C4-2B (cell line): ENCODE measurements around the gene PASD1.

Experiments used
- ZFX ChIP-seq: fragments of 450-650 bp; IDR thresholded peaks from 2 replicates; pipeline ENCODE4 v1.6.1; 2017
- TF ChIP-seq, protein P1 (sequence below): fragments of 450-650 bp; conservative IDR thresholded peaks from 2 replicates; pipeline ENCODE4 v1.5.1; 2017; ENCODE audit warnings: mild to moderate bottlenecking

GRCh38 chrX:151702741-151703340 is 139.4 kb downstream of the PASD1 start:
- TF ChIP-seq, protein P1, sequence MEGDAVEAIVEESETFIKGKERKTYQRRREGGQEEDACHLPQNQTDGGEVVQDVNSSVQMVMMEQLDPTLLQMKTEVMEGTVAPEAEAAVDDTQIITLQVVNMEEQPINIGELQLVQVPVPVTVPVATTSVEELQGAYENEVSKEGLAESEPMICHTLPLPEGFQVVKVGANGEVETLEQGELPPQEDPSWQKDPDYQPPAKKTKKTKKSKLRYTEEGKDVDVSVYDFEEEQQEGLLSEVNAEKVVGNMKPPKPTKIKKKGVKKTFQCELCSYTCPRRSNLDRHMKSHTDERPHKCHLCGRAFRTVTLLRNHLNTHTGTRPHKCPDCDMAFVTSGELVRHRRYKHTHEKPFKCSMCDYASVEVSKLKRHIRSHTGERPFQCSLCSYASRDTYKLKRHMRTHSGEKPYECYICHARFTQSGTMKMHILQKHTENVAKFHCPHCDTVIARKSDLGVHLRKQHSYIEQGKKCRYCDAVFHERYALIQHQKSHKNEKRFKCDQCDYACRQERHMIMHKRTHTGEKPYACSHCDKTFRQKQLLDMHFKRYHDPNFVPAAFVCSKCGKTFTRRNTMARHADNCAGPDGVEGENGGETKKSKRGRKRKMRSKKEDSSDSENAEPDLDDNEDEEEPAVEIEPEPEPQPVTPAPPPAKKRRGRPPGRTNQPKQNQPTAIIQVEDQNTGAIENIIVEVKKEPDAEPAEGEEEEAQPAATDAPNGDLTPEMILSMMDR, result no peak
- no peak for TF ChIP-seq ZFX
